ENCODE results near the gene GPATCH8.
"Not testable (repeated sequence)": the region's sequence is repeated elsewhere in the genome, so short reads cannot be mapped to it uniquely, and the experiment has no call there.

Gene GPATCH8

DNA sequence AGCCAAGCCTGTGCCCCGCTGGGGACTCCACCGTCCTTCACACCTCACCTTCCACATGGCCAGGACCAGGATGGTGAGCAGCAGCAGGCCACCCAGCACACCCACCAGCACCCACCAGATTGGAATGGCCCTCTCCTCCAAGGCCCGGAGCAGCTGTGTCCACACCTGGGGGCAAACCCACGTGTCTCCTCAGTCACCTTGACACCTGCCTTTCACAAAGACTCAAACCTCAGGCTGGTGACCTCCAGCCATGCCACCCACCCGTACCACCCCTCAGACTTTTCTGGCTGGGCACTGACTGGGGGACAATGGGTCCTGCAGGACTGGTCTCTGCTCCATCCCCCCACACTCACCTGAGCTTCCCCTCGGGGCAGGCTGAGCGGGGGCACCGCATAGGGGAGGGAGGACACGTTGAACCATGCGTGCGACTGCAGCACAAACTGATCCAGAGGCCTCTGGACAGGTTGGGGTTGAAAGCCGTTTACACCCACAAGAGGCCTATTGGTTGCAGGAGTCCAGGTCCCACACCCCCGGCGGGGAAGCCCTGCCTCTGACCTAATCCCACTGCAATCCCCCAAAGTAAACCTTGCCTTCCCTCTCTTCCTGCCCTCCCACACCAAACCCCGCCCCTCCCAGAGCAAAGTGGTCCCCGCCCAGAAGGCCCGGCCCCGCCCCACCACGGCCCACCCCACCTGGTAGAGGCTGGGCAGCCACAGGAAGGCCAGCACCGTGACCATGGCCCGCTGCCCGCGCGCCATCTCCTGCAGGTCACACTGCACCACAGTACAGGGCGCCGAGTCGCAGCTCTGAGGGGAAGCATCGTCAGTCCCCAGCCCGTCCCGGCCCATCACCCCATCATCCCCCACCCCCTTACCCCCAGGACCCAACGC, 128.7 kb downstream of the GPATCH8 start:
- no peak for DNase-seq (ENCODE audit: low spot score)

DNA sequence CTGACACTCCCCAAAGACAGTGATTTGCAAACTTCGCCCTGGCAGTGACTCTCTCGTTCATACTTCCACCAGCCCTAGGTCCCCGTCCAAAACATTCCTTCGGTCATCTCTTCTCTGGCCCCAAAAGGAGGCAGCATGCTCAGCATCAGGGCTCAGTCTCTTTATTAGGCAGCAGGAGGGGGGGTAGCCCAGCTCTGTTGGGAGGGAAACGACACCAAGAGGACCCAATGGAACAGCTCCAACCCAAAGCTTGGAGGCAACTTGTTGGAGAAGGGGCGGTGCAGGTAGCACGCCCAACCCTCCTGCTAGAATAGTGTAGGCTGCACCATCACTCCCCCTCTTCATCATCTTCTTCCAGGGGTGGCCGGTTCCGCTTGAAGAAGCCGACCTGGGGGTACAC, 131.2 kb downstream of the GPATCH8 start:
- DNase-seq (ENCODE audit: low spot score), result no peak

DNA sequence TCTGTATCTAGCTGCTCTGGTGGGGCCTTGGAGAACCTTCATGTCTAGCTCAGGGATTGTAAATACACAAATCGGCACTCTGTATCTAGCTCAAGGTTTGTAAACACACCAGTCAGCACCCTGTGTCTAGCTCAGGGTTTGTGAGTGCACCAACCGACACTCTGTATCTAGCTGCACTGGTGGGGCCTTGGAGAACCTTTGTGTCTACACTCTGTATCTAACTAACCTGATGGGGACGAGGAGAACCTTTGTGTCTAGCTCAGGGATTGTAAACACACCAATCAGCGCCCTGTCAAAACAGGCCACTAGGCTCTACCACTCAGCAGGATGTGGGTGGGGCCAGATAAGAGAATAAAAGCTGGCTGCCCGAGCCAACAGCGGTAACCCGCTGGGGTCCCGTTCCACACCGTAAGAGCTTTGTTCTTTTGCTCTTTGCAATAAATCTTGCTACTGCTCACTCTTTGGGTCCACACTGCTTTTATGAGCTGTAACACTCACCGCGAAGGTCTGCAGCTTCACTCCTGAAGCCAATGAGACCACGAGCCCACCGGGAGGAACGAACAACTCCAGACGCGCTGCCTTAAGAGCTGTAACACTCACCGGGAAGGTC, 133.7 kb downstream of the GPATCH8 start:
- DNase-seq (ENCODE audit: low spot score), result not testable (repeated sequence)

DNA sequence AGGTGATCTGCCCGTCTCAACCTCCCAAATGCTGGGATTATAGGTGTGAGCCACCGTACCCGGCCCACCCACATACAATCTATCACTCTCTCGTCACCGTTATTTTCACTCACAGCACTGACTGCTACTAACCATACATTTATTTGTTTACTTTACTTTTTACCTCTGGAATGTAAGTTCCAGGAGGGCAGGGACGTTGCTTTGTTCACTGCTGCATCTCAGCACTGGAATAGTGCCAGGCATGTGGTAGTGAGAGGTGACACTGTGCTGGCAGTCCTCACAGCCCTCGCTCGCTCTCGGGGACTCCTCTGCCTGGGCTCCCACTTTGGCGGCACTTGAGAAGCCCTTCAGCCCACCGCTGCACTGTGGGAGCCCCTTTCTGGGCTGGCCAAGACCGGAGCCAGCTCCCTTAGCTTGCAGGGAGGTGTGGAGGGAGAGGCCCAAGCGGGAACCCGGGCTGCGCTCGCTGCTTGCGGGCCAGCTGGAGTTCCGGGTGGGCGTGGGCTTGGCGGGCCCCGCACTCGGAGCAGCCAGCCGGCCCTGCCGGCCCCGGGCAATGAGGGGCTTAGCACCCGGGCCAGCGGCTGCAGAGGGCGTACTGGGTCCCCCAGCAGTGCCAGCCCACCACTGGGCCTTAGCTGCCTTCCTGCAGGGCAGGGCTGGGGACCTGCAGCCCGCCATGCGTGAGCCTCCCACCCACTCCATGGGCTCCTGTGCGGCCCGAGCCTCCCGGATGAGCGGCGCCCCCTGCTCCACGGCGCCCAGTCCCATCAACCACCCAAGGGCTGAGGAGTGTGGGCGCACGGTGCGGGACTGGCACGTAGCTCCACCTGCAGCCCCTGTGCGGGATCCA, 134.6 kb downstream of the GPATCH8 start:
- DNase-seq (ENCODE audit: low spot score), result not testable (repeated sequence)

DNA sequence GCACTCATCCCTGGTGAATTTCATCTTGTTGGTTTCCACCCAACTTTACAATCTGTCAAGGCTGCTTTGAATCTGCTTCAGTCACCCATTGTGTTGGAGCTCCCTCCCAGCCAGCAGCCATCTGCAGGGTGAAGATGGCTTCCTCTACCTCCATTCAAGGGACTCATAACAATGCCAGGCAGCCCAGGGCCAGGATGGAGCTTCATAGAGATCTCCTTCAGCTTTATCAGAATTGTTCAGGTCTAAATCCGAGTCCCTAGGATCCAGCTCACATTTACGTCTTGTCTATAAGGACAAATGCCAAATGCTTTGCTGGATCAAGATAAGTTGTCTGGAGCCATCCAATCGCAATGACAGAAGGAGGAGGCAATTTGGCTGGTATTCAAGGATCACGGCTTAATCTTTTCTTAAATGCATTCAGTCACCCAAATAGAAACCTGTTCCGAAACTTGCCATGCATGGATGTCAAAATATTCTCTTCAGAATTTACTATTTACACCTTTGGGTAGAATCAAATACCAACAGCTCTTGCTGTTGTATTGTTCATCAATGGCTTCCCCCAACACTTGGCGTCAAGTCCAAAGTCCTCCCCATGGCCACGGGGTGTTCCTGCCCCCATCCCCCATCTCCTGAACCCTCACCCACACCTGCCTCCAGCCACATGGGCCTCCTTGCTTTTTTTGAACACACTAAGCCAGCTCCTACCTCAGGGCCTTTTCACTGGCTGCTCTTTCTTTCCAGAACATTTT, 135.8 kb downstream of the GPATCH8 start:
- DNase-seq (ENCODE audit: low spot score), result no peak

DNA sequence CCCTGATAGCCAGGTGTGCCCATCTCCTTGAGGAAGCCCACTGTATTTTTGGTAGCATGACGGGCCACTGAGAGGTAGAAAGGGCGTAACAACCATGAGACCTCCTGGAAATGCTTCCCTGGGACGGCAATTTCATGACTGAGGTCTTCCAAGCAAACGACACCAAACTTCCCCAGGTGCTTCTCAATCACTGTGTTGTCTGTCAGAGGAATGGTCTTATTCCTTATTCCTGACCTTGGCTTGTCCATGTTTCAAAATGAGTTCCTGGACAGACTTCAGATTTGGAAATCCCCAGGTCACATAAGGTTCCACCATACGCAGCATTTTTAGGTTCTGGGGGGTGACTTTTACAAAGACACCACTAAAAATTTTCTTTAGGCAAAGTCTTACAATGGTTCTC, 138.2 kb downstream of the GPATCH8 start:
- not testable (repeated sequence) for DNase-seq (ENCODE audit: low spot score)

DNA sequence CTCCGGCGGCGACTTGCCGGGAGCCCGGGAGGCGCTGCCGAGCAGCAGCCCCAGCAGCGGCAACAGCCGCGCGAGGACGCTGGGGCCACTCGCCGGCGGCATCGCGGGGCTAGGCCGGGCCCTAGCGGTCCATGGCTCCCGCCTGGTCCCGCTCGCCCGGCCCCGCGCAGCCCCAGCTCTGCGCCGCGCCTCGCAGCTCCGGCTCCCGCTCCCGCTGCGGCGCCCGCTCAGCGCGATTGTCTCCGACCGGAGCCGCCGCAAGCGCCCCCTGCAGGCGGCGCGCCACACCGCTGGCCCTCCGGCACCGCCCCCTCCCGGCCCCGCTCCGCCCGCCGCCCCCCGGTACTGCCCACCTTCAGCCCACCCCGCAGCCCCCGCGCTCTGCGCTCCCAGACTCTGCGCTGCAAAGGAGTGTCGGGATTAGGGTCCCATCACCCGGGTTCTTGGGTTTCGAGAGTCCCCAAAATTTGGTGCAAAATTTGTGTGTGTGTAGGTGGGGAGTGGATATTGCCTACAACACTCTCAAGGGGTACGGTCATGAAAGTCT, 139.5 kb downstream of the GPATCH8 start, which contains the start of gene FAM171A2:
Gene FAM171A2, minus strand, starts transcription at position 241 of the 547 bp plus-strand sequence. Its CDS starts 139 bp downstream, at position 102.
- peak; percentile 57 for DNase-seq (ENCODE audit: low spot score)

DNA sequence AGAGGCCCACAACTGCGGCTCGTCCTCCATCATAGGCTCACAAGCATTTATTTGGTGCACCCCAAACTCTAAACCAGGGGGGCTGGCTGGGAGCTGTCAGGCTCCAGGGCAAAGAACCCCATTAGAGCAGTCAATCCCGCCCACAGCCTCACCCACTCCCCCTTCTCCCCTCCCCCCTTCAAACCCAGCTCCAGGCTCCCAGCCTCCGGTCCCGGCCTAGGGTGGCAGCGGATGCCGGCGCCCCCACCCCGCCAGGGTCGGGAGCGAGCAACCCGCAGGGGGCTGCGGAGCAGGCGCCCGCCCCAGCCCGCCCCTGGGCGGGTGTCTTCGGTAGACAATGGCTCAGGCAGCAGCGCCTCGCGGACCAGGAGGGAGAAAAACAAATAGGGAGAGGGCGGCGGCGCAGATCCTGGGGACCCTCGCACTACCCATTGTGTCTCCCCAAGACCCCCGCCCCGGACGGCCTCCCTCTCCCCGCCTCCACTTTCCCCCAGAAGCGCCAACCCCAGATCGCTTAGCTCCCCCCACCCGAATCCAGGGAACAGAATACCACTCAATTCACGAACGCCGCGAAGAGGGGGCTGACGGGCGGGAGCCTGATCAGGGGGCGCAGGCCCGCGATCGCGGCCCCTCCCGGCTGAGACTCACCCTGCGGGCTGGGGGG, 140.1 kb downstream of the GPATCH8 start:
- DNase-seq (ENCODE audit: low spot score), result no peak

DNA sequence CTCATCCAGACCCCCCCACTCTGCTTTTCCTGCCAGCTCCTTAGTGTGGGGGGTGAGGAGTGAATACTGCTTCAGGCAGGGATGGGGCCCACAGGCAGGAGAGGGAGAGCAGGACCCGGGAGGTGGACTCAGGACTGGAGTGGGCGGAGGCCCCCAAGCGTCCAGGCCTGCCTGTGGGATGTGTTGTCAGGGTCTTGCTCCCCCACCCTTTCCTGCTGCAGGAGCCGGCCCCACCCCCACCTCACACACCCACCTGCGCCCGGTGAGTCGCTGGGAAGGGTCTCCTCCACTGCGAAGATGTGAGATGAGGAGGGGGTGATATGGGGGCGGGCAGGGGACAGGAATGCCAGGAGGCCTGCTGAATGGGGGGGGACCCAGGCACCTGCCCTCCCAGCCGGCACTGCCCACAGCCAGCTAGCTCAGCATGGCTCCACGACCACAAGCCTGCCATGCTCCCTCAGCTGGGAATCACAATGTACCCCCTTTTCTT, 140.7 kb downstream of the GPATCH8 start:
- no peak for DNase-seq (ENCODE audit: low spot score)

DNA sequence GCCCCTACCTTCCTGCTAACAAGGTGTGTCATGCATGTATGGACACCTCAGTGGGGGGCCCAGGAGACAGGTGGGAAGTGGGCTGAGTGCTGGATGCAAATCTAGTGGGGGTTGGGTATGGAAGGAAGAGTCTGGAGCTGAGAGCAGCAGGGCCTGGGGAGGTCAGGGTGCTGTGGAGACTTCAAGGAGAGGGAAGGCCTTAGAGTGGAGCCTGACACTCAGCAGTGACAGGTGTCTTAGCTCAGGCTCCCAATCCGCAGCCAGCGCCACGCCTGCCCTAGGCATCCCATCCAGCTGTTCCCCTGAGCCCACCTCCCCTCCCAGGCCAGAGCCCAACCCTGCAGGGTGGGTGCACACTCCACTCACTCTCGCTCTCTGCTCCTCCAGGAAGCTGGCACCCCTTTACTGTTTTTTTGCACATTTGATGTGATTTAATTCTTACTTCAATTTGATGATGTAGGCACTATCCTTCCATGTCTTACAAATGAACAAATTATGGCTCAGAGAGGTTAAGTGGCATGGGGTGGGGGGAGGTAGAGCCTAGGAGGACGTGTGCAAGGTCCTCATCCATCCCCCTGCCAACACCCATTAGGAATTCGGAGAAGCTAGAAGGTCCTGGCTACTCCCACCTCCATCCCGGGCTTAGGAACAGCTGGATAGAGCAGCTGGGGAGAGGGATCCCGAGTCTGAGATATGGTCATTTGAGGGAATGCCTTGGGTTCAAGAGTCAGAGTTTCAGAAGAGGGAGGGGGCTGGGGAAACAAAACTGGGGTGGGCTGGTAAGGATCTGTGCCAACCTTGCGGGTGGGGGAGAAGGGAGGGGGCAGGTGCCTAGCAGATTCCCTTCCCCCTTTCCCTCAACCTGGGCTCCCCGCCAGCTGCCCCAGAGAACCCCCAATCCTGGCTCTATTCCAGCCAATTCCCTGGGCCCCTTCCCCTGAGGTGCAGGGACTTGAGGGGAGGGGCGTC, 141.6 kb downstream of the GPATCH8 start:
- no peak for DNase-seq (ENCODE audit: low spot score)

DNA sequence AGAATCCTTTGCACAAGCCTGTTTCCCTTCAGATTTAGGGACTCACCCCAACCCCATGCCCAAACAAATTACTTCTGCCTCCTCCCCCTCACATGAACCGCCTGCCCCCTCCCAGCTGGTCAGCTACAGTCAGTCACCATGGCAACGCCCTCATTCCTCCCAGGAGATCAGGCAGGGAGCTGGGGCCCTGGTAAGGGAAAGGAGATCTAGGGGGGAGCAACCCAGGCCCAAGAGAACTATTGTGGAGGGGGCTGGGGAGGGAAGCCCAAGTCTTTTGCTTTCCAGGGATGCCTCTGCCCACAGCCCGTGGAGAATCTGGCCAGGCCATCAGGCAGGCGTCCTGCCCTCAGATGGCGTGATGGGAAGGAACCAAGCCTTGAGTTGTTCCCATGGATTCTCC, 142.4 kb downstream of the GPATCH8 start:
- DNase-seq (ENCODE audit: low spot score), result no peak

DNA sequence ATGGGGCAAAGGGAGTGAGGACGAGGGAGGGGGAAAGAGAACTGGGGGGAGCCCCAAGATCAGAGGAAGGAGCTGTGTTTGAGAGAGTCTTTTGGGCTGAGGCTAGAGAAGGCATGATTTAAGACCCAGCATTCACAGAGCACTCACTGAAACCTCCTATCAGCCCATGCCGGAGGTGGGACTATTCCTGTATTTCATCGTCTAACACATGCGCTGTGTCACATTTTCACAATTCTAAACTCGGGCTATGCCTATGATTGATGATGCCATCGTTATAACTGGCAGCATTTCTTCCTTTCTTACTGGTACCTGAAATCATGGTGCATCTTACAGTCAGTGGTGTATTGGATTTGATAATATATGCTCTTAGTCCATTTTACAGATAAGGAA, 143.1 kb downstream of the GPATCH8 start:
- peak; percentile 40 for DNase-seq (ENCODE audit: low spot score)

DNA sequence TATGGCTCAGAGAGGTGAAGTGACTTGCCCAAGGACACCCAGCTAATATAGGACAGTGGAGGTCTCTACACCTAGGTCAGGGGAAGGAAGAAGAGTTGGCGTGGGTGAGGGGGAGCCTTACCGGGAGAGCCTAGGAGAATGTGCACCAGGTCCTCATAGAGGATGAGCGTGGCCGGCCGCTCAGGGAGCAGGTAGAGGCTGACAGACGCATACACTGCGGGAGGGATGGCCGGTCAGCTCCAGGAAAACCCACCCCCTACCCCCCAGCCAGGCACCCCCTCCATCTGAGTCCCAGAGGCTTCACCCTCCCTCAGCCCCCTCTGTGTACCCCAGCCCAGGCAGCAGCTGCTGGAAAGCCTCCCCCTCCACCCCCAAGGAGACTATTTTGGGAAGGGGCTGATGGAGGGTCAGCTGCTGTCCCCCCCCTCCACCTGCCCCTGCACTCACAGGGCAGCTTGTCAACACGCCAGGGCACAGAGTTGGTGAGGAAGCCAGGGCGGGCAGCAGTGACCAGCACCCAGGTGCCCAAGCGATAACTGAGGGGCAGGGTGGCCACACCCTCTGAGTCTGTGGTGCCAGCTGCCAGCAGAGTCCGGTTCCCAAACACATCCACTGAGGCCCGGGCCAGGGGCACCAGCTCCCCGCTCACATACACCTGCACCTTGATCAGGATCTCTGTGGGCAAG, 143.6 kb downstream of the GPATCH8 start:
- no peak for DNase-seq (ENCODE audit: low spot score)

DNA sequence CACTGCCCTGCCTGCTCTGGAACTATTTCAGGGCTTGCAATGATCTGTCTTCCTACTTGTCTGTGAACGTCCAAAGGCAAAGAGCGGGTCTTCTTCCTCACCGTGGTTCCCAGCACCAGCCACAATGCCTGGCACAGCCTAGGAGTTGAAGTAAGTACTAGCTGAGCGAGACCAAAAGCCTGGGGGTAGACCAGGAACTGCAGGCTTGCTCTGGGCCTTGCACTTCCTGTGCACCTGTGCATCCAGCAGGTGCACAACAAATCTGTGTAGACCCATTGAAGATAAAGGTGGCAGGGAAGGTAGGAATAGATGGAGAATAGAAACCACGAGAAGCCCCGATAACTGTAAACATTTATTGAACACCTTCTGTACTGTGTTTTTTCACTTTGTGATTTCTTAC, 144.2 kb downstream of the GPATCH8 start:
- no peak for DNase-seq (ENCODE audit: low spot score)

DNA sequence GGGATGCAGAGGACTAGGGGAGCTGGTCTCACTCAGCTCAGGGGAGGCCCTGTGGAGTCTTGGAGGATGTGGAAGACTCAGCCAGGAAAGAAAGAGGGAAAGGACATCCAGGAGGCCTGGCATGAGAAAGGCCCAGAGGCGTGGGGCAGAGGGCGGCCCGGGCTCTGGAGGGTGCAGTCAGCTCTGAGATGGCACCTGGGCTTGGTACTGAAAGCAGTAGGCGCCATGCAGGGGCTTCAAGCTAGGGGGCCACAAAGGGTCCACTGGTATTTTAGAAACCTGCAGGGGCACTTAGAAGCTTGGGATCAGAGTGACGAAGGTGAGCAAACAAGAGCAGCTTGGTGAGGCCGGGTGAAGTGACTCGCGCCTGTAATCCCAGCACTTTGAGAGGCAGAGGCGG, 145.1 kb downstream of the GPATCH8 start:
- no peak for DNase-seq (ENCODE audit: low spot score)

DNA sequence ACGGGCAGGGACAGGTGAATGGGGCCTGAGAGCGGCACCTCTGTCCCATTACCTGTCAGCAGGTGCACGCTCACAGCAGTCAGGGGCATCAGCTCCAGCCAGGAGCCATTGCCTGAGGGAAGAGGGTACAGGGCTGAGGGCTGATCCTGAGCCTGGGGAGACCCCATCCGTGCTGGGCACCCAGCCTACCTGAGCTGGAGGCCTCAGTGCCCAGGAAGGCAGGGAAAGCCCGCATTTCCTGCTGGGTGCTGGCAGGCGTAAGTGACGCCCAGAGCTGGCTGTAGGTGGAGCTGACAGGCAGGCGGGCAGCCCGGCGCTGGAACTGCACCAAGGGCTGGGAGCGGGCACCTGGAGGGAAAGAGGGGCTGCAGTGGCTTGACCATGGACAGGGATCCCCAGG, 147.0 kb downstream of the GPATCH8 start:
- no peak for DNase-seq (ENCODE audit: low spot score)

DNA sequence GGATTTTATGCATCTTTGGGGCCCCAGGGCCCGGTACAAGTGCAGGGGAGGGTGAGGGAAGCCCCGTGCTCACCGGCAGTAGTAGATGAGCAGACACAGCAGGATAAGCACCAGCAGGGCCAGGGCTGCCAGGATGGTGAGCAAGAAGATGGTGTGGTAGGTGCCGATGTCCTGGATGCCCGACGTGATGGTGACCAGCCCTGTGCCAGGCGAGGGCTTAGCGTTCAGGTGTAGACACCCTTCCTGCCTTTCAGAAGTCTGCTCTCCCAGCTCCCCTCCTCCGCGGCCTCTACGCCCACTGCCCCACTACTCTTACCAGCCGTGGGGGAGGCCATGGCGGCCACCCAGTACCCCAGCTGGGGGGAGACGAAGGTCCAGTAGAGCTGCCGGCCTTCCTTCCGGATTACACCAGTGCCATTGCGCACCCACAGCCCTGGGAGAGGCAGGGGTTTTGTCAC, 147.5 kb downstream of the GPATCH8 start:
- no peak for DNase-seq (ENCODE audit: low spot score)
